Adipose tissue (tissue), 3 donors: ENCODE measurements around the gene FAT1. TPM values are rescaled to one million over a fixed set of nuclear protein-coding genes. Genes with fewer than 3 reads are reported as not detected.

Experiments used
- H3K27ac ChIP-seq: one replicate; pipeline ENCODE4 v1.5.1; 2013; ENCODE audit warnings: low read depth, low read length
- WGBS, 3 donors: extraction: QIAGEN DNeasy Blood & Tissue Kit; methylation state at CpG; one replicate each; pipeline ENCODE4 v1.1.7; 2013; 5-methylcytosine and 5-hydroxymethylcytosine counted together
- polyA plus RNA-seq, 3 donors: library from polyadenylated mRNA; stranded (reverse); fragments of 200-250 nt; gene quantifications; one replicate each; pipeline ENCODE4 v1.2.3, GENCODE V29; 2013
- donor health status: healthy with polysubstance abuse.
- donor health status: Bipolar disorder and iron deficiency.
- donor health status: healthy.

Gene FAT1
- polyA plus RNA-seq, 3 donors = 4.5 to 39.9 (median 21.8) TPM

DNA sequence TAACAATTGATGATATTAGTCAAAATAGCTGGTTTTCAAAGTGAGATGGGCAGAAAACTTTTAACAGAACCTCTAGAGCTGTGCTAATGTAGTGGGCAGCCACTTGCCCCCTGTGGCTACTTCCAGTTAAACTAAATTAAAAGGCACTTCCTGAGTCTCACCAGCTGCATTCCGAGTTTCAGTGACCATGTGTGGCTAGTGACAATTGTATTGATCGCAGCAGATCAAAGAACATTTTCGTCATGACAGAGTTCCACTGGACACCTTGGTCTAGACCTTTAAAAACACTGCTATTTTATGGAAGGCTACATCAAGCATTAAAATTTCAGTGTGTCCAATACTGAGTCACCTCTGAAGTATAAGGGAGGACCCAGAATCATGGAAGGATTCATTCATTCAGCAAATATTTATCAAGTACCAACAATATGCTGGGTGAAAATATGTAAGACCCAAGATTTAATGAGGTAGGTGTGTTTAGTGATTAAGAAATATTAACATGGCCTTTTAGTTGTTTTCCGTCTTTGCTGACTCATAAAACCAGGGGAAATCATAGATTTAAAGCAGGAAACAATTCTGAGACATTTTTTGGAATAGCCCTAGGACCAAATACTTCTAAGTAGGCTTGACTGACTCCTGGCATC lies 5.1 kb upstream of the FAT1 start:
- WGBS, 3 donors = 52 to 73% (median 62%) methylated on average over 4 of the region's 4 CpGs
- H3K27ac ChIP-seq = no peak overlapping the region

GRCh38 chr4:186727977-186728519 lies 4.4 kb upstream of the FAT1 start:
- 59 to 76% (median 64%) methylated on average over 6 of the region's 6 CpGs for WGBS, 3 donors
- H3K27ac ChIP-seq = no peak overlapping the region

- H3K27ac ChIP-seq = no peak overlapping the region
- WGBS, 3 donors = 6 to 15% (median 9%) methylated on average over 15 of the region's 15 CpGs
Measured at GRCh38 chr4:186727169-186727976, 3.7 kb upstream of the FAT1 start.

GRCh38 chr4:186726426-186727168 lies 2.9 kb upstream of the FAT1 start:
- 0 to 1% (median 1%) methylated on average over 57 to 82 of the region's 82 CpGs for WGBS, 3 donors

GRCh38 chr4:186725469-186726425 lies 2.1 kb upstream of the FAT1 start:
- 1 to 2% (median 1%) methylated on average over 54 of the region's 54 CpGs for WGBS, 3 donors
- H3K27ac ChIP-seq = no peak overlapping the region

More at GRCh38 chr4:186726426-186727168, 2.9 kb upstream of the FAT1 start:
- H3K27ac ChIP-seq = peak overlapping the region; percentile 51

DNA sequence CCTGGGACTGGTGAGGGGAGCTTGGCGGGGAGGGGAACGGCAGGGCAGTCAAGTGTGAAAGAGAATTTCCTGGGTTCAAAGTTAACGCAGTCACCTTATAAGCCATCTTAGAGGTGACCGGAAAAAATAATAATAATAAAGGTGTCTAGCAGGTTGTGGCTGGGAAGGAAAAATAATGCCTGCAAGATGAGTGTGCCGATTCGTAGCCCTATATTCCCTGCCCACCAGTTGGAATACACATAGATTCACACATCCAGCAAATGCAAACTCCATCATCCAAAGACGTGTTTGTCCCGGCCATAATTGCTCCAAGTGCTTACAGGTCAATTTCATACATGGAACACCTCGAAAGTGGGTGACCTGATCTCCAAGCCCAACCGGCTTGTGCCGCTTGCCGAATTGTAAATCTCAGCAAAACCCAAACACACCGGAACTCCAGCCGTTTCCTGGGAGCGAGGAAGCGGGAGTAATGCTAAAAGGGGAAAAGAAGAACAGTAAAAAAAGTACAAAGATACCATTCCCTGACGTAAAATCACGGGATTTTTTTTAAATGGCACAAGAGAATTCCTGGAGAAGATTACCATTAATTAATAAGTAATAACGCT lies 1.3 kb upstream of the FAT1 start:
- 1 to 5% (median 3%) methylated on average over 19 of the region's 19 CpGs for WGBS, 3 donors
- no peak overlapping the region for H3K27ac ChIP-seq

DNA sequence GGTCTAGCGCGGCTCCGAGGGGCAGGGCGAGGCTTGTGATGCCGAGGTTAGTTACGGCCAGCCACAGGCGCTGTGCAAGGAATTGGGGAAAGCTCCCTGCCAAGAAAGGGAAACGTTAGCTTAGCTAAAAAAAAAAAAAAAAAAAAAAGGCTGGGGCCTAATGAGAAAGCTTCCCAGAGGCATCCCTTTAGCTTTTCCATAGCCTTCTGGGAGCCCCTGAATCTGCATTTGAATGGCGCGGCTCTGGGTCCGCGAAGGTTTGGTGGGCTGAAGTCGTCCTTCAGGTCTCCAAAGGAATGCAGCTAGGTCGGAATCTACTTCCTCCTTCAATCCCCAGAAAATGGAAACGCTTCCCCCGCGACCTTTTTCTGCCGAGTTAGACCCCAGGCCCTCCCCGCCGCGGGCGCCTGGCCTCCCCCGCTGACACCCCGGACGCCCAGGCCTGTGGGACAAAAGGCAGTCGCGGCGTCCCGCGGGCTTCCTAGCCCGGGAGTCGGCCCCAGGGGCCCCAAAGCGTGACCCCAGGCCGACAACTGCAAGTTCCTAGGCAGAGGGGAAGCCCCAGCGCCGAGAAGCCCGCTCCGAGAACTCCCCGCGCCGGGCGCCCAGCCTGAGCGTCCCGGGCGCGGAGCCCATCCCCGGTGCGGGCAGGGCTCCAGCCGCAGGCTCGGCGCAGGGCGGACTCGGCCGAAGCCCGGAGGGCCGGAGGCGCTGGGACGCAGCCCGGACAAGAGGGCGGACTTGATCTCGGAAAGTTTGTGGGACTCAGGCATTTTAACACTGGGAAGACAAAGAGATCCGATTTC lies 605 bp upstream of the FAT1 start:
- 0 to 2% (median 1%) methylated on average over 62 of the region's 62 CpGs for WGBS, 3 donors
- peak overlapping the region; percentile 58 for H3K27ac ChIP-seq

GRCh38 chr4:186722796-186723291 lies 812 bp downstream of the FAT1 start:
- H3K27ac ChIP-seq = no peak overlapping the region
- 1 to 2% (median 1%) methylated on average over 16 of the region's 16 CpGs for WGBS, 3 donors

GRCh38 chr4:186719925-186720694 lies 3.5 kb downstream of the FAT1 start:
- WGBS, 3 donors = 78 to 85% (median 81%) methylated on average over 4 of the region's 4 CpGs

GRCh38 chr4:186717556-186717955 lies 6.1 kb downstream of the FAT1 start:
- no peak overlapping the region for H3K27ac ChIP-seq
- 91 to 96% (median 92%) methylated on average over 4 of the region's 4 CpGs for WGBS, 3 donors

More at GRCh38 chr4:186719925-186720694, 3.5 kb downstream of the FAT1 start:
- H3K27ac ChIP-seq = no peak overlapping the region

- WGBS, 3 donors = 72 to 88% (median 84%) methylated on average over 5 of the region's 5 CpGs
- no peak overlapping the region for H3K27ac ChIP-seq
Measured at GRCh38 chr4:186715077-186715476, 8.6 kb downstream of the FAT1 start.

DNA sequence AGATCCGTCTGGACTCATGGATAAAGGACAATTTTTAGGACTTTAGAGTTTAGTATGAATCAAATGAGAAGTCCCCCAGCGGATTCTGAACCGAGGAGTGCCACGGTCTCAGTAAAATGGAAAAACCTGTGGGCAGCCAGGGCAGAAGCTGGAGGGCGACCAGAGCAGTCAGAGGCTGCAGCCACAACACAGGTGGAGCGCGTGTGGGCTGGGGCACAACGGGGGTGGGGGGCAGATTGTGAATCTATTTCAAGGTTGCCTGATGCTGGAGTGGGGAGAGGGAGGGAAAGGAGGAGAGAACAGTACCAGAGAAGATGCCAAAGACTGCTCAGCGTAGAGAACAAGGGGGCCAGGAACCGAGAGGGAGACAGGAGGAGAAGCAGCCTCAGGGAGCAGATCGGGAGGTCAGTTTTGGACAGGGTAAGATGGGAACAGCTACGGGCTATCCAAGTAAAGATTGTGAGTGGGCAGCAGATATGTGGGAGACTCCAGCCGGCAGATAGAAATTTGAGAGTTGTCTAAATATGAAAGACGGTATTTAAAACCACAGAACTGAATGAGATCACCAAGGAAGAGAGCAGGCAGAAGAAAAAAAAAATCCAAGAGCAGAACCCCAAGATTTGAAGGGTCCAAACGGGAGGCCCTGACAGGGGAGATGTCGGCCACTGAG lies 9.5 kb downstream of the FAT1 start:
- WGBS, 3 donors = 84 to 89% (median 86%) methylated on average over 16 of the region's 16 CpGs
- H3K27ac ChIP-seq = no peak overlapping the region

DNA sequence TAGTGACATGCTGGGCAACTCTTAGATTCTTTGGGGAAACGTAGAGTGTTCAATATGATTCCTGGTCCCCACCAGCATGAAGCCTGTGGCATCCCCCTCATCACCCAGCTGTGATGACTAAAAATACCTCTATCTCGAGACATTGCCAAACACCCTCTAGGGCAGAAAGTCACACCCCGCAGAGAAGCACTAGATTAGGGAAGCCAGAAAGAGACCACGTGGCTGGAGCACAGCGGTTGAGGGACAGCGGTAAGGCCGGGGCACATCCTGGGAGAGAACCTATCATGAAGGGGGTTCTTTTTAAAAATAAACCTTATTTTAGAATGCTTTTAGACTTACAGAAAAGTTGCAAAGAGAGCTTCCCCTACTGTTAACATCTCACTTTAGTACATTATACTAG lies 11.0 kb downstream of the FAT1 start:
- H3K27ac ChIP-seq = no peak overlapping the region
- WGBS, 3 donors = 79 to 86% (median 82%) methylated on average over 7 of the region's 7 CpGs

- H3K27ac ChIP-seq = no peak overlapping the region
- WGBS, 3 donors = 66 to 79% (median 74%) methylated on average over 5 of the region's 5 CpGs
Measured at GRCh38 chr4:186710521-186711119, 13.0 kb downstream of the FAT1 start.

DNA sequence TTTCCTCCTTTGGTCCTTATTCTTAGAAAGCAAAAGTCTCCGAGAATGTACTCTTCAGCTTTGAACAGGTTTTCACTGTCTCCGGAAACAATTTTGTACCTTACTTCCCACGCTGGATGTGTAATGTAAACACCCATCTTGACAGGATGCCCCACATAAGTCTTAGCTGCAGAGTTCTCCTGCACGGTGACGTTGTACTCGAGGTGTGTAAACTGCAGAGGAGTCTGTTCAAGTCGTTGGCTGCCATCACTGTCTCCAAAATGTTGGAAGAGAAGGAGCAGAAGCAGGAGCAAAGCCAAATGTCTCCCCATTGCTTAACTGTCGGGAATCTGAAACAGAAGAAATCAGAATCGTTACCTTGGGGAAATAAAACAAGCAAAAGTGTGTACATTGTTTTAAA lies 14.1 kb downstream of the FAT1 start:
- WGBS, 3 donors = 58 to 77% (median 67%) methylated on average over 9 of the region's 9 CpGs
- no peak overlapping the region for H3K27ac ChIP-seq
